H1 (cell line): ENCODE results near the gene NT5C3B. TPM values are rescaled to one million over a fixed set of nuclear protein-coding genes. Genes with fewer than 3 reads are reported as not detected.

Experiments used
- CEBPB ChIP-seq: IDR thresholded peaks from 2 replicates; pipeline ENCODE4 v1.6.1; 2012; ENCODE audit warnings: low read depth, low read length
- CTBP2 ChIP-seq: IDR thresholded peaks from 2 replicates; pipeline ENCODE4 v1.7.0; 2011; ENCODE audit warnings: borderline replicate concordance, mild to moderate bottlenecking, moderate library complexity, mixed read lengths, low read length; ENCODE audit not compliant: insufficient read depth, insufficient read length
- NRF1 ChIP-seq: IDR thresholded peaks from 2 replicates; pipeline ENCODE4 v1.6.1; 2011; ENCODE audit warnings: mild to moderate bottlenecking, low read depth, low read length, improper control_type of control experiment
- SAP30 ChIP-seq: fragments of 300-600 bp; sonication (generic); IDR thresholded peaks from 2 replicates; pipeline ENCODE4 v1.7.1; 2012; ENCODE audit warnings: low read length, moderate library complexity, mild to moderate bottlenecking, inconsistent platforms; ENCODE audit not compliant: insufficient read depth, insufficient replicate concordance
- TBP ChIP-seq: IDR thresholded peaks from 2 replicates; pipeline ENCODE4 v1.6.1; 2011; ENCODE audit warnings: low read depth, low read length, improper control_type of control experiment
- polyA plus RNA-seq, 7 experiments: library from polyadenylated mRNA; depleted of rRNA in 3 of 7; stranded (reverse) in 5 of 7; unstranded in 2 of 7; fragments of >200 nt in 5 of 7; fragments of 200-250 nt in 2 of 7; gene quantifications; 1 replicate in 5 of 7; 2 replicates in 1 of 7; 4 replicates in 1 of 7; pipeline versions ENCODE4 v1.2.1 to v1.2.3, GENCODE V29; 2011 to 2013; ENCODE audit warnings: missing spikeins in 2 of 7, mixed read lengths in 2 of 7
- total RNA-seq: library from RNA; stranded (reverse); fragmentation: NEBNext Ultra II Directional; extraction: Animal tissue kit (Norgen Biotek cat#: 25700); gene quantifications from 2 replicates; pipeline ENCODE4 v1.2.1, GENCODE V29; 2021
- TF ChIP-seq, protein P1 (sequence below): fragments of 300-600 bp; sonication (generic); IDR thresholded peaks from 2 replicates; pipeline ENCODE4 v1.7.1; 2012; ENCODE audit warnings: low read length, moderate library complexity, mild to moderate bottlenecking, inconsistent platforms; ENCODE audit not compliant: insufficient replicate concordance
- TF ChIP-seq, protein P2 (sequence below), 3 experiments: IDR thresholded peaks; 1 replicate in 2 of 3; 2 replicates in 1 of 3; pipeline versions ENCODE4 v1.5.1 to v1.6.1; 2011; ENCODE audit warnings: low read length in 3 of 3, mild to moderate bottlenecking in 3 of 3, inconsistent platforms in 2 of 3, low read depth in 1 of 3, moderate library complexity in 1 of 3; ENCODE audit not compliant: insufficient read depth in 1 of 3; ENCODE audit errors: control extremely low read depth in 1 of 3
- TF ChIP-seq, protein P3 (sequence below): IDR thresholded peaks from 2 replicates; pipeline ENCODE4 v1.6.1; 2011; ENCODE audit warnings: low read depth, mild to moderate bottlenecking, low read length; ENCODE audit not compliant: insufficient read depth

Gene NT5C3B
- total and polyA plus RNA-seq, 2 of the 8 experiments (the other 6 are each of a cell fraction or from before 2014, with no cell fraction given), result 68.7 to 94.5 TPM

DNA sequence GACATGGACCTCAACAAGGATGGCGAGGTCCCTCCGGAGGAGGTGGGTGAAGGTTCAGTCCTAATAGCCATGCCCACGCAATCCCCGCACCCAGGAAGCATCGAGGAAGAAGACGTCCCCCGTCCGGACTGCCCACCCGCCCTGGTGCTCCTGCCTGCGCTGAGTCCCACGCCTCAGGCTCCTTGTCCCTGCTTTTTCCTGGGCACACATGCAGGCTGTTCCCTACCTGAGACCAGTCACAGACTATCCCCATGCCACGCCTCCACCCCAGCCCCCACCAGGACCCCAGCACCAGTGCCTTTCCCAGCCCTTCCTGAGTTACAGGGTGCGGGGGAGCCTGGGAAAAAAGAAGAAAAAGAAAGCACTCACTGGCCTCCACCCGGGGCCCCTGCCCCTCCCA is 14.3 kb downstream of the NT5C3B start (continued):
- TF ChIP-seq, protein P1, sequence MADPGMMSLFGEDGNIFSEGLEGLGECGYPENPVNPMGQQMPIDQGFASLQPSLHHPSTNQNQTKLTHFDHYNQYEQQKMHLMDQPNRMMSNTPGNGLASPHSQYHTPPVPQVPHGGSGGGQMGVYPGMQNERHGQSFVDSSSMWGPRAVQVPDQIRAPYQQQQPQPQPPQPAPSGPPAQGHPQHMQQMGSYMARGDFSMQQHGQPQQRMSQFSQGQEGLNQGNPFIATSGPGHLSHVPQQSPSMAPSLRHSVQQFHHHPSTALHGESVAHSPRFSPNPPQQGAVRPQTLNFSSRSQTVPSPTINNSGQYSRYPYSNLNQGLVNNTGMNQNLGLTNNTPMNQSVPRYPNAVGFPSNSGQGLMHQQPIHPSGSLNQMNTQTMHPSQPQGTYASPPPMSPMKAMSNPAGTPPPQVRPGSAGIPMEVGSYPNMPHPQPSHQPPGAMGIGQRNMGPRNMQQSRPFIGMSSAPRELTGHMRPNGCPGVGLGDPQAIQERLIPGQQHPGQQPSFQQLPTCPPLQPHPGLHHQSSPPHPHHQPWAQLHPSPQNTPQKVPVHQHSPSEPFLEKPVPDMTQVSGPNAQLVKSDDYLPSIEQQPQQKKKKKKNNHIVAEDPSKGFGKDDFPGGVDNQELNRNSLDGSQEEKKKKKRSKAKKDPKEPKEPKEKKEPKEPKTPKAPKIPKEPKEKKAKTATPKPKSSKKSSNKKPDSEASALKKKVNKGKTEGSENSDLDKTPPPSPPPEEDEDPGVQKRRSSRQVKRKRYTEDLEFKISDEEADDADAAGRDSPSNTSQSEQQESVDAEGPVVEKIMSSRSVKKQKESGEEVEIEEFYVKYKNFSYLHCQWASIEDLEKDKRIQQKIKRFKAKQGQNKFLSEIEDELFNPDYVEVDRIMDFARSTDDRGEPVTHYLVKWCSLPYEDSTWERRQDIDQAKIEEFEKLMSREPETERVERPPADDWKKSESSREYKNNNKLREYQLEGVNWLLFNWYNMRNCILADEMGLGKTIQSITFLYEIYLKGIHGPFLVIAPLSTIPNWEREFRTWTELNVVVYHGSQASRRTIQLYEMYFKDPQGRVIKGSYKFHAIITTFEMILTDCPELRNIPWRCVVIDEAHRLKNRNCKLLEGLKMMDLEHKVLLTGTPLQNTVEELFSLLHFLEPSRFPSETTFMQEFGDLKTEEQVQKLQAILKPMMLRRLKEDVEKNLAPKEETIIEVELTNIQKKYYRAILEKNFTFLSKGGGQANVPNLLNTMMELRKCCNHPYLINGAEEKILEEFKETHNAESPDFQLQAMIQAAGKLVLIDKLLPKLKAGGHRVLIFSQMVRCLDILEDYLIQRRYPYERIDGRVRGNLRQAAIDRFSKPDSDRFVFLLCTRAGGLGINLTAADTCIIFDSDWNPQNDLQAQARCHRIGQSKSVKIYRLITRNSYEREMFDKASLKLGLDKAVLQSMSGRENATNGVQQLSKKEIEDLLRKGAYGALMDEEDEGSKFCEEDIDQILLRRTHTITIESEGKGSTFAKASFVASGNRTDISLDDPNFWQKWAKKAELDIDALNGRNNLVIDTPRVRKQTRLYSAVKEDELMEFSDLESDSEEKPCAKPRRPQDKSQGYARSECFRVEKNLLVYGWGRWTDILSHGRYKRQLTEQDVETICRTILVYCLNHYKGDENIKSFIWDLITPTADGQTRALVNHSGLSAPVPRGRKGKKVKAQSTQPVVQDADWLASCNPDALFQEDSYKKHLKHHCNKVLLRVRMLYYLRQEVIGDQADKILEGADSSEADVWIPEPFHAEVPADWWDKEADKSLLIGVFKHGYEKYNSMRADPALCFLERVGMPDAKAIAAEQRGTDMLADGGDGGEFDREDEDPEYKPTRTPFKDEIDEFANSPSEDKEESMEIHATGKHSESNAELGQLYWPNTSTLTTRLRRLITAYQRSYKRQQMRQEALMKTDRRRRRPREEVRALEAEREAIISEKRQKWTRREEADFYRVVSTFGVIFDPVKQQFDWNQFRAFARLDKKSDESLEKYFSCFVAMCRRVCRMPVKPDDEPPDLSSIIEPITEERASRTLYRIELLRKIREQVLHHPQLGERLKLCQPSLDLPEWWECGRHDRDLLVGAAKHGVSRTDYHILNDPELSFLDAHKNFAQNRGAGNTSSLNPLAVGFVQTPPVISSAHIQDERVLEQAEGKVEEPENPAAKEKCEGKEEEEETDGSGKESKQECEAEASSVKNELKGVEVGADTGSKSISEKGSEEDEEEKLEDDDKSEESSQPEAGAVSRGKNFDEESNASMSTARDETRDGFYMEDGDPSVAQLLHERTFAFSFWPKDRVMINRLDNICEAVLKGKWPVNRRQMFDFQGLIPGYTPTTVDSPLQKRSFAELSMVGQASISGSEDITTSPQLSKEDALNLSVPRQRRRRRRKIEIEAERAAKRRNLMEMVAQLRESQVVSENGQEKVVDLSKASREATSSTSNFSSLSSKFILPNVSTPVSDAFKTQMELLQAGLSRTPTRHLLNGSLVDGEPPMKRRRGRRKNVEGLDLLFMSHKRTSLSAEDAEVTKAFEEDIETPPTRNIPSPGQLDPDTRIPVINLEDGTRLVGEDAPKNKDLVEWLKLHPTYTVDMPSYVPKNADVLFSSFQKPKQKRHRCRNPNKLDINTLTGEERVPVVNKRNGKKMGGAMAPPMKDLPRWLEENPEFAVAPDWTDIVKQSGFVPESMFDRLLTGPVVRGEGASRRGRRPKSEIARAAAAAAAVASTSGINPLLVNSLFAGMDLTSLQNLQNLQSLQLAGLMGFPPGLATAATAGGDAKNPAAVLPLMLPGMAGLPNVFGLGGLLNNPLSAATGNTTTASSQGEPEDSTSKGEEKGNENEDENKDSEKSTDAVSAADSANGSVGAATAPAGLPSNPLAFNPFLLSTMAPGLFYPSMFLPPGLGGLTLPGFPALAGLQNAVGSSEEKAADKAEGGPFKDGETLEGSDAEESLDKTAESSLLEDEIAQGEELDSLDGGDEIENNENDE, result no peak
- TF ChIP-seq CTBP2 (no peak), SAP30 (no peak), CEBPB (no peak), NRF1 (no peak), TBP (no peak)
- TF ChIP-seq, protein P2, sequence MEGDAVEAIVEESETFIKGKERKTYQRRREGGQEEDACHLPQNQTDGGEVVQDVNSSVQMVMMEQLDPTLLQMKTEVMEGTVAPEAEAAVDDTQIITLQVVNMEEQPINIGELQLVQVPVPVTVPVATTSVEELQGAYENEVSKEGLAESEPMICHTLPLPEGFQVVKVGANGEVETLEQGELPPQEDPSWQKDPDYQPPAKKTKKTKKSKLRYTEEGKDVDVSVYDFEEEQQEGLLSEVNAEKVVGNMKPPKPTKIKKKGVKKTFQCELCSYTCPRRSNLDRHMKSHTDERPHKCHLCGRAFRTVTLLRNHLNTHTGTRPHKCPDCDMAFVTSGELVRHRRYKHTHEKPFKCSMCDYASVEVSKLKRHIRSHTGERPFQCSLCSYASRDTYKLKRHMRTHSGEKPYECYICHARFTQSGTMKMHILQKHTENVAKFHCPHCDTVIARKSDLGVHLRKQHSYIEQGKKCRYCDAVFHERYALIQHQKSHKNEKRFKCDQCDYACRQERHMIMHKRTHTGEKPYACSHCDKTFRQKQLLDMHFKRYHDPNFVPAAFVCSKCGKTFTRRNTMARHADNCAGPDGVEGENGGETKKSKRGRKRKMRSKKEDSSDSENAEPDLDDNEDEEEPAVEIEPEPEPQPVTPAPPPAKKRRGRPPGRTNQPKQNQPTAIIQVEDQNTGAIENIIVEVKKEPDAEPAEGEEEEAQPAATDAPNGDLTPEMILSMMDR (IDR thresholded peaks at IDR 0.05; ENCODE audit: control extremely low read depth in 1 of 3, insufficient read depth in 1 of 3, low read depth in 1 of 3, low read length in 3 of 3), result no peak
- TF ChIP-seq, protein P3, sequence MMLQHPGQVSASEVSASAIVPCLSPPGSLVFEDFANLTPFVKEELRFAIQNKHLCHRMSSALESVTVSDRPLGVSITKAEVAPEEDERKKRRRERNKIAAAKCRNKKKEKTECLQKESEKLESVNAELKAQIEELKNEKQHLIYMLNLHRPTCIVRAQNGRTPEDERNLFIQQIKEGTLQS, result no peak
